Testis (tissue), 2 donors: ENCODE results near the gene DVL1.

Experiments
- POLR2A ChIP-seq: fragments of 450-650 bp; IDR thresholded peaks from one replicate; pipeline ENCODE4 v1.6.1; 2017; ENCODE audit warnings: antibody characterized with exemption, mild to moderate bottlenecking, moderate library complexity
- TF ChIP-seq, protein P1 (sequence below), 3 experiments: fragments of 450-650 bp in 2 of 3; fragments of 200-600 bp in 1 of 3; sonication (generic) in 1 of 3; IDR thresholded peaks; one replicate each; pipeline ENCODE4 v1.5.1; 2016 to 2019; ENCODE audit warnings: antibody characterized with exemption in 3 of 3, mild to moderate bottlenecking in 2 of 3, moderate library complexity in 1 of 3

DNA sequence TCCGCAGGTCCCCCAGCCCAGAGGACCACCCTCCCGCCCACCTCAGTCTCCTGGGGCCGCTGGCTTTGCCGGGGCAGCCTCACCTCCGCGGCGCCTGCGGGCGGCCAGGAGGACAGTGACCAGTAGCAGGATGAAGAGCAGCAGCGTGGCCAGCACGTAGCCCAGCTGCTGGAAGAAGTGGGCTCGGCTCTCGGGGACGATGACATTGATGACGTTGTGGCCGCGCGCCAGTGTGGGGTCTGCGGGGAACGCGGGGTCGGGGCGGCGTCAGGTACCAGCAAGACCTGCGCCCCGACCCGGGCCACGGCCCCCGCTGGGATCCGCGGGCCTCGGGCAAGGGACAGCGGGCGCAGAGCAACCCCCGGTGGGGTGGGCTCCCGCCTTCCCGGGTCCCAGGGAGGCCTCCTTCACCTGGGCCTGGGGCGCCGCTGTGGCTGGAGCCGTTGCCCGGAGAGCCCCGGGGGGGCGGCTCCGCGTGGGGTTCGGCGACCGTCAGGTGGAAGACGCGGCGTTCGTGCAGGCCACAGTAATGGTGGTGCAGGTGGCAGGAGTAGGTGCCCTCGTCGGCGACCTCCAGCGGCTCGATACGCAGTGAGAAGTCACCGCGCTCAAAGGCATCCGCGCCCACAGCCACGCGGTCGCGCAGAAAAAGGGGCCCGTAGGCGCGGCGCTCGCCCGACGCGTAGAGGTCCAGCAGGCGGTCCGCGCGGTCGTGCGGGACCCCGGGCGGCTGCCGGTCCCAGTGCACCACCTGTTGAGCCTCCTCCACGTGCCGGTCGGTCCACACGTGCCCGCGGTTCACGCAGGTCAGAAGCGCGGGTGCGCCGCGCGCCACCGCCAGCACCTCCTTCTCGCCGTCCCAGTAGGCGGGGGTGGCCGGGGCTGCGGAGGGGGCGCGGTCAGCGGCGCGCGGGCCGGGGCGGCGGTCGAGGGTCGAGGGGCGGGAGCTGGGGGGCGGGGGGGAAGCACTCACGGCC, 5.3 kb upstream of the DVL1 start:
- TF ChIP-seq, protein P1, sequence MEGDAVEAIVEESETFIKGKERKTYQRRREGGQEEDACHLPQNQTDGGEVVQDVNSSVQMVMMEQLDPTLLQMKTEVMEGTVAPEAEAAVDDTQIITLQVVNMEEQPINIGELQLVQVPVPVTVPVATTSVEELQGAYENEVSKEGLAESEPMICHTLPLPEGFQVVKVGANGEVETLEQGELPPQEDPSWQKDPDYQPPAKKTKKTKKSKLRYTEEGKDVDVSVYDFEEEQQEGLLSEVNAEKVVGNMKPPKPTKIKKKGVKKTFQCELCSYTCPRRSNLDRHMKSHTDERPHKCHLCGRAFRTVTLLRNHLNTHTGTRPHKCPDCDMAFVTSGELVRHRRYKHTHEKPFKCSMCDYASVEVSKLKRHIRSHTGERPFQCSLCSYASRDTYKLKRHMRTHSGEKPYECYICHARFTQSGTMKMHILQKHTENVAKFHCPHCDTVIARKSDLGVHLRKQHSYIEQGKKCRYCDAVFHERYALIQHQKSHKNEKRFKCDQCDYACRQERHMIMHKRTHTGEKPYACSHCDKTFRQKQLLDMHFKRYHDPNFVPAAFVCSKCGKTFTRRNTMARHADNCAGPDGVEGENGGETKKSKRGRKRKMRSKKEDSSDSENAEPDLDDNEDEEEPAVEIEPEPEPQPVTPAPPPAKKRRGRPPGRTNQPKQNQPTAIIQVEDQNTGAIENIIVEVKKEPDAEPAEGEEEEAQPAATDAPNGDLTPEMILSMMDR (IDR thresholded peaks at IDR 0.05), result no peak
- TF ChIP-seq POLR2A, result no peak
